ENCODE data around the gene CEP250. TPM values are rescaled to one million over a fixed set of nuclear protein-coding genes. Genes with fewer than 3 reads are reported as not detected.

Gene CEP250
- total RNA-seq, 4 donors from 2014 or later: 18.8 to 55.4 (median 27.1) TPM

- H3K4me3 ChIP-seq: no peak overlapping the region
- H3K36me3 ChIP-seq: peaks cover 5% of the 10 kb centered on the region
- no peaks in the 10 kb centered on the region for H3K4me1 ChIP-seq
- H3K27ac ChIP-seq: no peak overlapping the region
- 90% methylated on average over 9 of the region's 10 CpGs for WGBS
- TF ChIP-seq POLR2AphosphoS5 (IDR thresholded peaks at IDR 0.05) (no peak), EP300 (IDR thresholded peaks at IDR 0.05) (no peak), CTCF (IDR thresholded peaks at IDR 0.05) (no peak), POLR2A (IDR thresholded peaks at IDR 0.05) (no peak)
- H3K27me3 ChIP-seq: no peaks in the 10 kb centered on the region
- H3K9me3 ChIP-seq: no peaks in the 10 kb centered on the region
- no peak for DNase-seq (ENCODE audit: low spot score in 2 of 2)
Observed at GRCh38 chr20:35562541-35563110, 107.2 kb downstream of the CEP250 start.

GRCh38 chr20:35563834-35564233, 108.4 kb downstream of the CEP250 start:
- Histone ChIP-seq H3K27me3 (no peaks in the 10 kb centered on the region), H3K4me3 (no peak overlapping the region), H3K9me3 (no peaks in the 10 kb centered on the region), H3K27ac (no peak overlapping the region), H3K4me1 (no peaks in the 10 kb centered on the region), H3K36me3 (no peaks in the 10 kb centered on the region)
- WGBS: 85% methylated on average over 10 of the region's 10 CpGs
- no peak for TF ChIP-seq POLR2A (IDR thresholded peaks at IDR 0.05)
- TF ChIP-seq POLR2AphosphoS5 (IDR thresholded peaks at IDR 0.05): no peak
- TF ChIP-seq CTCF (IDR thresholded peaks at IDR 0.05): no peak
- TF ChIP-seq EP300 (IDR thresholded peaks at IDR 0.05): no peak
- no peak for DNase-seq (ENCODE audit: low spot score in 2 of 2)

GRCh38 chr20:35564905-35565304, 109.5 kb downstream of the CEP250 start:
- Histone ChIP-seq H3K4me1 (no peaks in the 10 kb centered on the region), H3K9me3 (no peaks in the 10 kb centered on the region), H3K27me3 (no peaks in the 10 kb centered on the region), H3K36me3 (no peaks in the 10 kb centered on the region), H3K4me3 (no peak overlapping the region), H3K27ac (no peak overlapping the region)
- no peak for TF ChIP-seq CTCF (IDR thresholded peaks at IDR 0.05)
- no peak for TF ChIP-seq POLR2AphosphoS5 (IDR thresholded peaks at IDR 0.05)
- no peak for TF ChIP-seq EP300 (IDR thresholded peaks at IDR 0.05)
- no peak for TF ChIP-seq POLR2A (IDR thresholded peaks at IDR 0.05)
- 88% methylated on average over 6 of the region's 7 CpGs for WGBS
- no peak for DNase-seq (ENCODE audit: low spot score in 2 of 2)

DNA sequence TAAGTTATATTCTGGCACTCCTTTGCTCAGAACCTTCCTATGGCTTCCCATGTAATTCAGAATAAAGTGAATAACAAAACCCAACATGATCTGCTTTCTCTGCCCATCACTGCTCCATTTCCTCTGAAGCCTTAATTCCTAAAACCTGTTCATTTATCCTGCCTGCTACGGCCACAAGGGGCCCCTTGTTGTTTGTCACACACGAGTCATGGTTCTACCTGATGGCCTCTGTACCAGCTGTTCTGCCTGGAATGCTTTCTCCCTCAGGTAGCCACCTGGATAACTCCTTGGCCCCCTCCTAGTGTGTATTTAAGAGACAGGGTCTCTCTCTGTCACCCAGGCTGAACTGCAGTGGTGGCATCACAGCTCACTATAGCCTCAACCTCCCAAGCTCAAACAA, 113.2 kb downstream of the CEP250 start:
- Histone ChIP-seq H3K27ac (no peak overlapping the region), H3K4me1 (no peaks in the 10 kb centered on the region), H3K27me3 (no peaks in the 10 kb centered on the region), H3K36me3 (no peaks in the 10 kb centered on the region), H3K9me3 (peaks cover 6% of the 10 kb centered on the region), H3K4me3 (no peak overlapping the region)
- no peak for DNase-seq (ENCODE audit: low spot score in 2 of 2)
- TF ChIP-seq POLR2AphosphoS5 (IDR thresholded peaks at IDR 0.05) (no peak), CTCF (IDR thresholded peaks at IDR 0.05) (no peak), POLR2A (IDR thresholded peaks at IDR 0.05) (no peak), EP300 (IDR thresholded peaks at IDR 0.05) (no peak)
- WGBS: 27% methylated on average over 2 of the region's 2 CpGs

Other genes with a start within 250 kb of the CEP250 start
- gene MMP24, start 228.9 kb upstream of the CEP250 start, total RNA-seq: under 1 TPM in 3 of 4 donors, not detected in 1; 0.16 to 0.47 (median 0.44) TPM
- 10 to 100 TPM; 25.2 to 46.8 (median 35.2) TPM for gene MMP24OS, start 177.5 kb upstream of the CEP250 start, total RNA-seq
- gene EIF6, start 170.8 kb upstream of the CEP250 start, total RNA-seq: 100 to 1,000 TPM; 111 to 229 (median 174) TPM
- 10 to 100 TPM; 29.3 to 68.8 (median 65.0) TPM for gene FAM83C, start 163.2 kb upstream of the CEP250 start, total RNA-seq
- gene UQCC1, start 43.6 kb upstream of the CEP250 start, total RNA-seq: 10 to 100 TPM; 22.5 to 85.7 (median 32.1) TPM
- gene GDF5, start 17.4 kb upstream of the CEP250 start, total RNA-seq: not detected
- gene C20orf173, start 74.1 kb downstream of the CEP250 start, total RNA-seq: not detected
- 100 to 1,000 TPM; 154 to 256 (median 225) TPM for gene ERGIC3, start 86.5 kb downstream of the CEP250 start, total RNA-seq
- gene SPAG4, start 160.2 kb downstream of the CEP250 start, total RNA-seq: under 1 TPM in 1 of 4 donors, not detected in 3; 0.89 TPM
- gene CPNE1, start 209.3 kb downstream of the CEP250 start, total RNA-seq: 100 to 1,000 TPM in 2 of 4 donors, 10 to 100 TPM in 2; 43.3 to 238 (median 103) TPM
- gene RBM12, start 209.3 kb downstream of the CEP250 start, total RNA-seq: 10 to 100 TPM; 21.6 to 38.7 (median 32.7) TPM
- 10 to 100 TPM; 39.7 to 73.2 (median 47.3) TPM for gene NFS1, start 243.8 kb downstream of the CEP250 start, total RNA-seq
- 100 to 1,000 TPM; 146 to 299 (median 212) TPM for gene ROMO1, start 243.8 kb downstream of the CEP250 start, total RNA-seq

Measured in suprapubic skin (tissue), 4 donors.